HEK293 (cell line): ENCODE data around the gene ANTKMT.

ENCODE experiments used
- CTCF ChIA-PET: fragments of 350-600 bp; formaldehyde crosslinking; extraction: SDS; loops from one replicate; lab custom pipeline; 2021; ENCODE audit warnings: antibody characterized with exemption; lab: Yijun Ruan, JAX
- POLR2A ChIA-PET: fragments of 300-600 bp; formaldehyde crosslinking; extraction: SDS; loops from one replicate; lab custom pipeline; 2020; ENCODE audit warnings: antibody characterized with exemption, inconsistent platforms; lab: Yijun Ruan, JAX
- H3K27ac ChIP-seq: fragments of 200-500 bp; sonication (Bioruptor generic); 2 replicates; pipeline ENCODE4 v1.5.1; 2014; ENCODE audit warnings: low read depth, low read length, control low read depth, inconsistent platforms; ENCODE audit errors: extremely low read depth
- H3K36me3 ChIP-seq, 2 experiments: fragments of 200-500 bp in 1 of 2; sonication (Bioruptor generic) in 1 of 2; 1 replicate in 1 of 2; 2 replicates in 1 of 2; pipeline ENCODE4 v1.5.1; 2014 to 2017; ENCODE audit warnings: inconsistent platforms in 2 of 2, low read length in 2 of 2; ENCODE audit not compliant: control insufficient read depth in 2 of 2, insufficient read depth in 1 of 2
- H3K4me1 ChIP-seq: fragments of 200-500 bp; sonication (Bioruptor generic); 2 replicates; pipeline ENCODE4 v1.5.1; 2014; ENCODE audit warnings: mild to moderate bottlenecking, low read length, inconsistent platforms; ENCODE audit not compliant: control insufficient read depth, insufficient read depth
- H3K4me3 ChIP-seq: 2 replicates; pipeline ENCODE4 v1.5.1; 2011; ENCODE audit warnings: low read depth, mild to moderate bottlenecking, control low read depth, low read length, moderate library complexity
- H3K9me3 ChIP-seq: fragments of 200-500 bp; sonication (Bioruptor generic); 2 replicates; pipeline ENCODE4 v1.5.1; 2014; ENCODE audit warnings: low read depth, low read length, inconsistent platforms; ENCODE audit not compliant: control insufficient read depth, insufficient read depth
- EGR2 ChIP-seq: fragments of 450-650 bp; formaldehyde crosslinking; IDR thresholded peaks from 2 replicates; pipeline ENCODE4 v1.5.1; 2016; ENCODE audit warnings: low read depth, missing biosample characterization, missing genetic modification characterization
- GLIS2 ChIP-seq: fragments of 450-650 bp; formaldehyde crosslinking; IDR thresholded peaks from 2 replicates; pipeline ENCODE4 v1.5.1; 2016; ENCODE audit warnings: missing biosample characterization, missing genetic modification characterization
- KLF1 ChIP-seq: fragments of 450-650 bp; formaldehyde crosslinking; IDR thresholded peaks from 2 replicates; pipeline ENCODE4 v1.5.1; 2016; ENCODE audit warnings: missing biosample characterization, missing genetic modification characterization
- SALL2 ChIP-seq: fragments of 450-650 bp; formaldehyde crosslinking; IDR thresholded peaks from 2 replicates; pipeline ENCODE4 v1.5.0; 2017; ENCODE audit warnings: missing biosample characterization, mild to moderate bottlenecking, missing genetic modification characterization, borderline replicate concordance
- SP3 ChIP-seq: fragments of 450-650 bp; formaldehyde crosslinking; IDR thresholded peaks from 2 replicates; pipeline ENCODE4 v1.5.1; 2016; ENCODE audit warnings: missing biosample characterization, missing genetic modification characterization
- ZBTB48 ChIP-seq: fragments of 450-650 bp; formaldehyde crosslinking; IDR thresholded peaks from 2 replicates; pipeline ENCODE4 v1.5.1; 2016; ENCODE audit warnings: missing biosample characterization, missing genetic modification characterization
- ZFP37 ChIP-seq: fragments of 450-650 bp; formaldehyde crosslinking; IDR thresholded peaks from 2 replicates; pipeline ENCODE4 v1.5.1; 2016; ENCODE audit warnings: missing biosample characterization, missing genetic modification characterization
- ZNF140 ChIP-seq: fragments of 450-650 bp; formaldehyde crosslinking; IDR thresholded peaks from 2 replicates; pipeline ENCODE4 v1.5.1; 2016; ENCODE audit warnings: missing biosample characterization, missing genetic modification characterization
- ZNF155 ChIP-seq: fragments of 450-650 bp; formaldehyde crosslinking; IDR thresholded peaks from 2 replicates; pipeline ENCODE4 v1.5.1; 2016; ENCODE audit warnings: missing biosample characterization, missing genetic modification characterization
- ZNF223 ChIP-seq: fragments of 450-650 bp; formaldehyde crosslinking; IDR thresholded peaks from 2 replicates; pipeline ENCODE4 v1.5.1; 2016; ENCODE audit warnings: missing biosample characterization, missing genetic modification characterization
- ZNF23 ChIP-seq: fragments of 450-650 bp; formaldehyde crosslinking; IDR thresholded peaks from 2 replicates; pipeline ENCODE4 v1.5.1; 2016; ENCODE audit warnings: missing biosample characterization, missing genetic modification characterization, borderline replicate concordance
- ZNF433 ChIP-seq: fragments of 450-650 bp; formaldehyde crosslinking; IDR thresholded peaks from 2 replicates; pipeline ENCODE4 v1.5.1; 2016; ENCODE audit warnings: missing biosample characterization, missing genetic modification characterization, low read depth
- ZNF549 ChIP-seq: fragments of 450-650 bp; IDR thresholded peaks from 2 replicates; pipeline ENCODE4 v1.5.1; 2018; ENCODE audit warnings: missing biosample characterization, missing genetic modification characterization, mild to moderate bottlenecking, inconsistent platforms, moderate library complexity
- ZNF600 ChIP-seq: fragments of 450-650 bp; formaldehyde crosslinking; IDR thresholded peaks from 2 replicates; pipeline ENCODE4 v1.5.1; 2016; ENCODE audit warnings: missing biosample characterization, missing genetic modification characterization
- ZNF629 ChIP-seq: fragments of 450-650 bp; formaldehyde crosslinking; IDR thresholded peaks from 2 replicates; pipeline ENCODE4 v1.5.1; 2017; ENCODE audit warnings: missing biosample characterization, missing genetic modification characterization
- ZNF777 ChIP-seq: fragments of 450-650 bp; formaldehyde crosslinking; IDR thresholded peaks from 2 replicates; pipeline ENCODE4 v1.5.1; 2017; ENCODE audit warnings: missing biosample characterization, missing genetic modification characterization, borderline replicate concordance
- ZNF785 ChIP-seq: fragments of 450-650 bp; formaldehyde crosslinking; IDR thresholded peaks from 2 replicates; pipeline ENCODE4 v1.5.1; 2016; ENCODE audit warnings: missing biosample characterization, missing genetic modification characterization
- ZNF792 ChIP-seq: fragments of 450-650 bp; formaldehyde crosslinking; IDR thresholded peaks from 2 replicates; pipeline ENCODE4 v1.5.1; 2016; ENCODE audit warnings: missing biosample characterization, missing genetic modification characterization
- ZSCAN30 ChIP-seq: fragments of 450-650 bp; IDR thresholded peaks from 2 replicates; pipeline ENCODE4 v1.5.1; 2018; ENCODE audit warnings: missing biosample characterization, mild to moderate bottlenecking, missing genetic modification characterization, moderate library complexity
- TF ChIP-seq, protein P1 (sequence below): fragments of 450-650 bp; formaldehyde crosslinking; IDR thresholded peaks from 2 replicates; pipeline ENCODE4 v1.5.1; 2016; ENCODE audit warnings: missing biosample characterization, missing genetic modification characterization
- TF ChIP-seq, protein P2 (sequence below): fragments of 450-650 bp; formaldehyde crosslinking; IDR thresholded peaks from 2 replicates; pipeline ENCODE4; 2016; ENCODE audit warnings: missing biosample characterization, missing genetic modification characterization
- TF ChIP-seq, protein P3 (sequence below): fragments of 450-650 bp; formaldehyde crosslinking; optimal IDR thresholded peaks from 2 replicates; pipeline ENCODE3; 2016; ENCODE audit warnings: missing biosample characterization, mild to moderate bottlenecking, missing genetic modification characterization
- TF ChIP-seq, protein P4 (sequence below): fragments of 450-650 bp; formaldehyde crosslinking; IDR thresholded peaks from 2 replicates; pipeline ENCODE4 v1.5.1; 2016; ENCODE audit warnings: missing biosample characterization, missing genetic modification characterization, low read depth
- TF ChIP-seq, protein P5 (sequence below): fragments of 450-650 bp; formaldehyde crosslinking; IDR thresholded peaks from 2 replicates; pipeline ENCODE4 v1.5.1; 2016; ENCODE audit warnings: missing biosample characterization, missing genetic modification characterization, borderline replicate concordance

ANTKMT gene, protein sequence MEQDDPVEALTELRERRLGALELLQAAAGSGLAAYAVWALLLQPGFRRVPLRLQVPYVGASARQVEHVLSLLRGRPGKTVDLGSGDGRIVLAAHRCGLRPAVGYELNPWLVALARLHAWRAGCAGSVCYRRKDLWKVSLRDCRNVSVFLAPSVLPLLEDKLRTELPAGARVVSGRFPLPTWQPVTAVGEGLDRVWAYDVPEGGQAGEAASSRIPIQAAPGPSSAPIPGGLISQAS

DNA sequence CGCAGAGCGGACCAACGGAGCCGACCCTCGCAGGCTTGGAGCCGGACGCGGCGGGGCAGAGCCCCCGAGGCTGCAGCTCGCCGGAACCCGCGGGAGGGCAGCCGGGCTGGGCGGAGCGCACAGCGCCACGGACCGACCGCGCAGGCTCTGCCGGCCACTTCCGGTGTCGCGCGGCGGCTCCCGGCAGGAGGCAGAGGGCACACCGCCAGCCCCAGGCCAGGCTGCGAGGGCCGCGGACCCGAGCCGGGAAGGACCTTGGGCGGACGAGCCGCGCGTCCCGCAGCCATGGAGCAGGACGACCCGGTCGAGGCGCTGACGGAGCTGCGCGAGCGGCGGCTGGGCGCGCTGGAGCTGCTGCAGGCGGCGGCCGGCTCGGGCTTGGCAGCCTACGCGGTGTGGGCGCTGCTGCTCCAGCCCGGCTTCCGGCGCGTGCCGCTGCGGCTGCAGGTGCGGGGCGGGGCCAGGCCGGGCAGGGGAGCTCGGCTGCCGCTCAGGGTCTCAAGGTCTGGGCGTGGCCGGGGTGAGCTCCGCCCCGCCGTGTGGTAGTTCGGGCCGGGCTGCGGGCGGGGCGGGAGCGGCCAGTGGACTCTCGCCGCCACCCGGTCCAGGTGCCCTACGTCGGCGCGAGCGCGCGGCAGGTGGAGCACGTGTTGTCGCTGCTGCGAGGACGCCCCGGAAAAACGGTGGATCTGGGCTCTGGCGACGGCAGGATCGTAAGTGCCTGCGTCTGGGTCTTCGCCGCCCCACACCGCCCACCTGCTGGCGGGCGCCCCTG lies at the start of gene ANTKMT:
TSS of gene ANTKMT (plus strand) at position 157 of the 775 bp plus-strand sequence. CDS start at position 286, 129 bp downstream.
- CTCF ChIA-PET = interaction anchor here (0.6 to 5.7 kb wide), 10 partner anchors 9 to 336 kb away, joined by 3 to 34 read pairs (median 5); partner anchors contain the start of genes CHTF18, CIAO3 and RPUSD1
- peaks cover 7% of the 10 kb centered on the region for H3K4me1 ChIP-seq
- no peak for TF ChIP-seq ZNF223 (tag by site-specific recombination)
- TF ChIP-seq ZNF777 (tag by site-specific recombination) = no peak
- TF ChIP-seq ZBTB48 = no peak
- TF ChIP-seq, protein P1, sequence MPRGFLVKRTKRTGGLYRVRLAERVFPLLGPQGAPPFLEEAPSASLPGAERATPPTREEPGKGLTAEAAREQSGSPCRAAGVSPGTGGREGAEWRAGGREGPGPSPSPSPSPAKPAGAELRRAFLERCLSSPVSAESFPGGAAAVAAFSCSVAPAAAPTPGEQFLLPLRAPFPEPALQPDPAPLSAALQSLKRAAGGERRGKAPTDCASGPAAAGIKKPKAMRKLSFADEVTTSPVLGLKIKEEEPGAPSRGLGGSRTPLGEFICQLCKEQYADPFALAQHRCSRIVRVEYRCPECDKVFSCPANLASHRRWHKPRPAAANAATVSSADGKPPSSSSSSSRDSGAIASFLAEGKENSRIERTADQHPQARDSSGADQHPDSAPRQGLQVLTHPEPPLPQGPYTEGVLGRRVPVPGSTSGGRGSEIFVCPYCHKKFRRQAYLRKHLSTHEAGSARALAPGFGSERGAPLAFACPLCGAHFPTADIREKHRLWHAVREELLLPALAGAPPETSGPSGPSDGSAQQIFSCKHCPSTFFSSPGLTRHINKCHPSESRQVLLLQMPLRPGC (tag by site-specific recombination) = no peak
- TF ChIP-seq, protein P2, sequence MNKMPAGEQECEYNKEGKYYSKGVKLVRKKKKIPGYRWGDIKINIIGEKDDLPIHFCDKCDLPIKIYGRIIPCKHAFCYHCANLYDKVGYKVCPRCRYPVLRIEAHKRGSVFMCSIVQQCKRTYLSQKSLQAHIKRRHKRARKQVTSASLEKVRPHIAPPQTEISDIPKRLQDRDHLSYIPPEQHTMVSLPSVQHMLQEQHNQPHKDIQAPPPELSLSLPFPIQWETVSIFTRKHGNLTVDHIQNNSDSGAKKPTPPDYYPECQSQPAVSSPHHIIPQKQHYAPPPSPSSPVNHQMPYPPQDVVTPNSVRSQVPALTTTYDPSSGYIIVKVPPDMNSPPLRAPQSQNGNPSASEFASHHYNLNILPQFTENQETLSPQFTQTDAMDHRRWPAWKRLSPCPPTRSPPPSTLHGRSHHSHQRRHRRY (tag by site-specific recombination) = no peak
- no peak for TF ChIP-seq ZFP37
- TF ChIP-seq ZNF629 (tag by site-specific recombination) = no peak
- no peak for TF ChIP-seq ZNF155 (tag by site-specific recombination)
- TF ChIP-seq ZNF23 = no peak
- TF ChIP-seq SP3 (tag by site-specific recombination) = peak; percentile 46
- TF ChIP-seq SALL2 (tag by site-specific recombination) = no peak
- TF ChIP-seq EGR2 (tag by site-specific recombination) = peak; percentile 37; the same call in 1 of the 2 replicates
- TF ChIP-seq ZNF433 = no peak
- TF ChIP-seq, protein P3, sequence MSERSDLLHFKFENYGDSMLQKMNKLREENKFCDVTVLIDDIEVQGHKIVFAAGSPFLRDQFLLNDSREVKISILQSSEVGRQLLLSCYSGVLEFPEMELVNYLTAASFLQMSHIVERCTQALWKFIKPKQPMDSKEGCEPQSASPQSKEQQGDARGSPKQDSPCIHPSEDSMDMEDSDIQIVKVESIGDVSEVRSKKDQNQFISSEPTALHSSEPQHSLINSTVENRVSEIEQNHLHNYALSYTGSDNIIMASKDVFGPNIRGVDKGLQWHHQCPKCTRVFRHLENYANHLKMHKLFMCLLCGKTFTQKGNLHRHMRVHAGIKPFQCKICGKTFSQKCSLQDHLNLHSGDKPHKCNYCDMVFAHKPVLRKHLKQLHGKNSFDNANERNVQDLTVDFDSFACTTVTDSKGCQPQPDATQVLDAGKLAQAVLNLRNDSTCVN (tag by site-specific recombination) = peak; percentile 51
- no peak for TF ChIP-seq ZNF785 (tag by site-specific recombination)
- peak; percentile 97; the same call in 1 of the 2 replicates for TF ChIP-seq ZSCAN30
- peak; percentile 75 for TF ChIP-seq KLF1 (tag by site-specific recombination)
- no peak for TF ChIP-seq ZNF140 (tag by site-specific recombination)
- TF ChIP-seq, protein P4, sequence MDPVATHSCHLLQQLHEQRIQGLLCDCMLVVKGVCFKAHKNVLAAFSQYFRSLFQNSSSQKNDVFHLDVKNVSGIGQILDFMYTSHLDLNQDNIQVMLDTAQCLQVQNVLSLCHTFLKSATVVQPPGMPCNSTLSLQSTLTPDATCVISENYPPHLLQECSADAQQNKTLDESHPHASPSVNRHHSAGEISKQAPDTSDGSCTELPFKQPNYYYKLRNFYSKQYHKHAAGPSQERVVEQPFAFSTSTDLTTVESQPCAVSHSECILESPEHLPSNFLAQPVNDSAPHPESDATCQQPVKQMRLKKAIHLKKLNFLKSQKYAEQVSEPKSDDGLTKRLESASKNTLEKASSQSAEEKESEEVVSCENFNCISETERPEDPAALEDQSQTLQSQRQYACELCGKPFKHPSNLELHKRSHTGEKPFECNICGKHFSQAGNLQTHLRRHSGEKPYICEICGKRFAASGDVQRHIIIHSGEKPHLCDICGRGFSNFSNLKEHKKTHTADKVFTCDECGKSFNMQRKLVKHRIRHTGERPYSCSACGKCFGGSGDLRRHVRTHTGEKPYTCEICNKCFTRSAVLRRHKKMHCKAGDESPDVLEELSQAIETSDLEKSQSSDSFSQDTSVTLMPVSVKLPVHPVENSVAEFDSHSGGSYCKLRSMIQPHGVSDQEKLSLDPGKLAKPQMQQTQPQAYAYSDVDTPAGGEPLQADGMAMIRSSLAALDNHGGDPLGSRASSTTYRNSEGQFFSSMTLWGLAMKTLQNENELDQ = no peak
- no peak for TF ChIP-seq ZNF600 (tag by site-specific recombination)
- TF ChIP-seq GLIS2 (tag by site-specific recombination) = no peak
- TF ChIP-seq, protein P5, sequence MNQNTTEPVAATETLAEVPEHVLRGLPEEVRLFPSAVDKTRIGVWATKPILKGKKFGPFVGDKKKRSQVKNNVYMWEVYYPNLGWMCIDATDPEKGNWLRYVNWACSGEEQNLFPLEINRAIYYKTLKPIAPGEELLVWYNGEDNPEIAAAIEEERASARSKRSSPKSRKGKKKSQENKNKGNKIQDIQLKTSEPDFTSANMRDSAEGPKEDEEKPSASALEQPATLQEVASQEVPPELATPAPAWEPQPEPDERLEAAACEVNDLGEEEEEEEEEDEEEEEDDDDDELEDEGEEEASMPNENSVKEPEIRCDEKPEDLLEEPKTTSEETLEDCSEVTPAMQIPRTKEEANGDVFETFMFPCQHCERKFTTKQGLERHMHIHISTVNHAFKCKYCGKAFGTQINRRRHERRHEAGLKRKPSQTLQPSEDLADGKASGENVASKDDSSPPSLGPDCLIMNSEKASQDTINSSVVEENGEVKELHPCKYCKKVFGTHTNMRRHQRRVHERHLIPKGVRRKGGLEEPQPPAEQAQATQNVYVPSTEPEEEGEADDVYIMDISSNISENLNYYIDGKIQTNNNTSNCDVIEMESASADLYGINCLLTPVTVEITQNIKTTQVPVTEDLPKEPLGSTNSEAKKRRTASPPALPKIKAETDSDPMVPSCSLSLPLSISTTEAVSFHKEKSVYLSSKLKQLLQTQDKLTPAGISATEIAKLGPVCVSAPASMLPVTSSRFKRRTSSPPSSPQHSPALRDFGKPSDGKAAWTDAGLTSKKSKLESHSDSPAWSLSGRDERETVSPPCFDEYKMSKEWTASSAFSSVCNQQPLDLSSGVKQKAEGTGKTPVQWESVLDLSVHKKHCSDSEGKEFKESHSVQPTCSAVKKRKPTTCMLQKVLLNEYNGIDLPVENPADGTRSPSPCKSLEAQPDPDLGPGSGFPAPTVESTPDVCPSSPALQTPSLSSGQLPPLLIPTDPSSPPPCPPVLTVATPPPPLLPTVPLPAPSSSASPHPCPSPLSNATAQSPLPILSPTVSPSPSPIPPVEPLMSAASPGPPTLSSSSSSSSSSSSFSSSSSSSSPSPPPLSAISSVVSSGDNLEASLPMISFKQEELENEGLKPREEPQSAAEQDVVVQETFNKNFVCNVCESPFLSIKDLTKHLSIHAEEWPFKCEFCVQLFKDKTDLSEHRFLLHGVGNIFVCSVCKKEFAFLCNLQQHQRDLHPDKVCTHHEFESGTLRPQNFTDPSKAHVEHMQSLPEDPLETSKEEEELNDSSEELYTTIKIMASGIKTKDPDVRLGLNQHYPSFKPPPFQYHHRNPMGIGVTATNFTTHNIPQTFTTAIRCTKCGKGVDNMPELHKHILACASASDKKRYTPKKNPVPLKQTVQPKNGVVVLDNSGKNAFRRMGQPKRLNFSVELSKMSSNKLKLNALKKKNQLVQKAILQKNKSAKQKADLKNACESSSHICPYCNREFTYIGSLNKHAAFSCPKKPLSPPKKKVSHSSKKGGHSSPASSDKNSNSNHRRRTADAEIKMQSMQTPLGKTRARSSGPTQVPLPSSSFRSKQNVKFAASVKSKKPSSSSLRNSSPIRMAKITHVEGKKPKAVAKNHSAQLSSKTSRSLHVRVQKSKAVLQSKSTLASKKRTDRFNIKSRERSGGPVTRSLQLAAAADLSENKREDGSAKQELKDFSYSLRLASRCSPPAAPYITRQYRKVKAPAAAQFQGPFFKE = no peak
- no peak for TF ChIP-seq ZNF549
- TF ChIP-seq ZNF792 (tag by site-specific recombination) = no peak

More for the DNA sequence above, at the start of gene ANTKMT:
- Histone ChIP-seq H3K4me3 (peak within 1 kb of the TSS; percentile 66), H3K9me3 (no peaks in the 10 kb centered on the region), H3K36me3 (peaks cover 0 to 12% of the 10 kb centered on the region in 2 experiments; a peak in 1 of 3 replicates), H3K27ac (peak within 1 kb of the TSS; percentile 94)
- POLR2A ChIA-PET = interaction anchor here (0.7 to 2.8 kb wide), 19 partner anchors 9 to 368 kb away, joined by 3 to 25 read pairs (median 6); partner anchors contain the start of genes CHTF18, CIAO3, GNG13 and RHOT2
